H1 (cell line): Measurements from ENCODE around the gene CCDC141. TPM values are rescaled to one million over a fixed set of nuclear protein-coding genes. Genes with fewer than 3 reads are reported as not detected.

Experiments
- CTCF ChIA-PET: fragments of 300-600 bp; sonication (Branson Sonifier 250); formaldehyde crosslinking; loops from one replicate; lab custom pipeline; 2021; ENCODE audit not compliant: partially characterized antibody; lab: Charles Lee
- POLR2A ChIA-PET: fragments of 300-600 bp; sonication (Branson Sonifier 250); formaldehyde crosslinking; loops from one replicate; lab custom pipeline; 2021; ENCODE audit warnings: inconsistent platforms; ENCODE audit not compliant: partially characterized antibody; lab: Charles Lee
- DNase-seq, 2 experiments: peaks; one replicate each; pipeline versions ENCODE4 v3.0.0 to v3.0.0-alpha.2; 2010 to 2022; ENCODE audit warnings: low spot score in 2 of 2, low read depth in 1 of 2, mixed read lengths in 1 of 2
- FAIRE-seq: peaks from 2 replicates; lab custom pipeline; 2011; peaks lifted over from hg19 to GRCh38; lab: Jason Lieb, UNC
- H2AFZ ChIP-seq: 2 replicates; pipeline ENCODE4 v1.8.1; 2012; ENCODE audit warnings: low read length, inconsistent platforms
- H2AK5ac ChIP-seq: 2 replicates; pipeline ENCODE4 v1.6.1; 2013; ENCODE audit warnings: low read depth, low read length
- H2BK120ac ChIP-seq: replicated peaks from 2 replicates; pipeline ENCODE3; 2013; ENCODE audit warnings: low read depth, low read length, inconsistent platforms
- H2BK12ac ChIP-seq: 2 replicates; pipeline ENCODE4 v1.6.1; 2013; ENCODE audit warnings: low read depth, low read length
- H2BK15ac ChIP-seq: 2 replicates; pipeline ENCODE4 v1.6.1; 2013; ENCODE audit warnings: low read length
- H2BK20ac ChIP-seq: 2 replicates; pipeline ENCODE4 v1.6.1; 2013; ENCODE audit warnings: low read length
- H2BK5ac ChIP-seq: 2 replicates; pipeline ENCODE4 v1.6.1; 2013; ENCODE audit warnings: low read depth, low read length
- H3K14ac ChIP-seq: 2 replicates; pipeline ENCODE4 v1.6.1; 2013; ENCODE audit warnings: inconsistent platforms; ENCODE audit not compliant: insufficient read length
- H3K18ac ChIP-seq: 2 replicates; pipeline ENCODE4 v1.6.1; 2013; ENCODE audit warnings: low read length; ENCODE audit errors: extremely low read depth
- H3K23ac ChIP-seq: 2 replicates; pipeline ENCODE4 v1.6.1; 2013; ENCODE audit warnings: inconsistent platforms; ENCODE audit not compliant: insufficient read length
- H3K23me2 ChIP-seq: 2 replicates; pipeline ENCODE4 v1.6.1; 2013; ENCODE audit warnings: low read depth, low read length
- H3K27ac ChIP-seq: 2 replicates; pipeline ENCODE4 v1.6.1; 2011; ENCODE audit warnings: low read depth, low read length, inconsistent platforms
- H3K27me3 ChIP-seq, 4 experiments: replicated peaks in 1 of 4; 1 replicate in 1 of 4; 2 replicates in 3 of 4; pipeline versions ENCODE4 v1.6.1 to v1.8.1; 2011 to 2013; ENCODE audit warnings: low read length in 3 of 4, mild to moderate bottlenecking in 3 of 4, inconsistent platforms in 2 of 4, mixed read lengths in 2 of 4, moderate library complexity in 1 of 4; ENCODE audit not compliant: control insufficient read depth in 3 of 4, insufficient read depth in 3 of 4; ENCODE audit errors: extremely low read depth in 1 of 4
- H3K36me3 ChIP-seq, 4 experiments: 2 replicates each; pipeline versions ENCODE4 v1.6.1 to v1.8.1; 2011 to 2013; ENCODE audit warnings: mild to moderate bottlenecking in 4 of 4, low read length in 3 of 4, moderate library complexity in 2 of 4, control low read depth in 1 of 4, inconsistent platforms in 1 of 4; ENCODE audit not compliant: insufficient read depth in 4 of 4, control insufficient read depth in 2 of 4
- H3K4ac ChIP-seq: replicated peaks from 2 replicates; pipeline ENCODE3; 2013; ENCODE audit warnings: low read length, low read depth, mixed read lengths, inconsistent platforms; ENCODE audit not compliant: insufficient read length
- H3K4me1 ChIP-seq, 4 experiments: replicated peaks in 1 of 4; 1 replicate in 1 of 4; 2 replicates in 3 of 4; pipeline versions ENCODE4 v1.6.1 to v1.8.1; 2011 to 2013; ENCODE audit warnings: low read length in 3 of 4, inconsistent platforms in 2 of 4, mixed read lengths in 1 of 4; ENCODE audit not compliant: insufficient read depth in 4 of 4, control insufficient read depth in 3 of 4
- H3K4me2 ChIP-seq, 2 experiments: 2 replicates each; pipeline versions ENCODE4 v1.6.1 to v1.8.1; 2011 to 2013; ENCODE audit warnings: low read depth in 2 of 2, low read length in 2 of 2, control low read depth in 1 of 2, inconsistent platforms in 1 of 2, mild to moderate bottlenecking in 1 of 2; ENCODE audit not compliant: insufficient read depth in 1 of 2
- H3K4me3 ChIP-seq, 4 experiments: fragments of 200-600, 300-600 bp in 1 of 4; sonication (generic), shearing (Covaris generic), sonication (Bioruptor Twin) in 1 of 4; 2 replicates each; pipeline versions ENCODE4 v1.5.1 to v1.8.1; 2011 to 2016; ENCODE audit warnings: low read length in 4 of 4, low read depth in 3 of 4, control low read depth in 2 of 4, inconsistent platforms in 2 of 4, mild to moderate bottlenecking in 2 of 4, mixed read lengths in 1 of 4, moderate library complexity in 1 of 4; ENCODE audit not compliant: insufficient read depth in 2 of 4; ENCODE audit errors: extremely low read depth in 1 of 4
- H3K56ac ChIP-seq: replicated peaks from 2 replicates; pipeline ENCODE3; 2013; ENCODE audit warnings: low read depth, mild to moderate bottlenecking, mixed read lengths, low read length, inconsistent platforms; ENCODE audit not compliant: insufficient read length
- H3K79me1 ChIP-seq: 2 replicates; pipeline ENCODE4 v1.6.1; 2013; ENCODE audit warnings: low read depth, low read length, control low read depth
- H3K79me2 ChIP-seq, 2 experiments: 2 replicates each; pipeline versions ENCODE4 v1.6.1 to v1.8.1; 2012 to 2013; ENCODE audit warnings: low read length in 2 of 2, mild to moderate bottlenecking in 2 of 2, inconsistent platforms in 1 of 2; ENCODE audit not compliant: insufficient read depth in 2 of 2, control insufficient read depth in 1 of 2
- H3K9ac ChIP-seq, 4 experiments: replicated peaks in 1 of 4; 1 replicate in 1 of 4; 2 replicates in 3 of 4; pipeline versions ENCODE4 v1.6.1 to v1.8.1; 2011 to 2013; ENCODE audit warnings: low read depth in 3 of 4, low read length in 3 of 4, control low read depth in 2 of 4, mild to moderate bottlenecking in 2 of 4, moderate library complexity in 2 of 4, inconsistent platforms in 1 of 4; ENCODE audit errors: extremely low read depth in 1 of 4
- H3K9me3 ChIP-seq, 2 experiments: 2 replicates each; pipeline versions ENCODE4 v1.6.1 to v1.8.1; 2012 to 2013; ENCODE audit warnings: mild to moderate bottlenecking in 2 of 2, moderate library complexity in 2 of 2, control low read depth in 1 of 2, inconsistent platforms in 1 of 2, low read depth in 1 of 2, low read length in 1 of 2, mixed read lengths in 1 of 2; ENCODE audit not compliant: insufficient read depth in 2 of 2
- H4K20me1 ChIP-seq, 2 experiments: replicated peaks in 1 of 2; 2 replicates each; pipeline versions ENCODE3 to v1.8.1; 2011 to 2013; ENCODE audit warnings: inconsistent platforms in 2 of 2, low read length in 2 of 2, mild to moderate bottlenecking in 1 of 2; ENCODE audit not compliant: insufficient read depth in 2 of 2, control insufficient read depth in 1 of 2
- H4K5ac ChIP-seq: 2 replicates; pipeline ENCODE4 v1.6.1; 2013; ENCODE audit warnings: low read length, low read depth, mixed read lengths, inconsistent platforms; ENCODE audit not compliant: insufficient read length
- H4K8ac ChIP-seq: 2 replicates; pipeline ENCODE4 v1.8.0; 2013; ENCODE audit warnings: mild to moderate bottlenecking, moderate library complexity, low read length, inconsistent platforms; ENCODE audit not compliant: insufficient read depth; ENCODE audit errors: extremely low read depth
- H4K91ac ChIP-seq: replicated peaks from 2 replicates; pipeline ENCODE3; 2013; ENCODE audit warnings: low read length, mixed read lengths, inconsistent platforms; ENCODE audit not compliant: insufficient read length
- CBX8 ChIP-seq: fragments of 300-800, 300-1000 bp; sonication (generic); IDR thresholded peaks from 2 replicates; pipeline ENCODE4 v1.7.1; 2016; ENCODE audit warnings: low read depth, low read length, borderline replicate concordance
- SIX5 ChIP-seq: IDR thresholded peaks from 2 replicates; pipeline ENCODE4 v1.6.1; 2011; ENCODE audit warnings: mild to moderate bottlenecking, low read depth, low read length
- WGBS, 2 experiments: shearing (Covaris generic) in 1 of 2; methylation state at CpG; one replicate each; pipeline versions ENCODE4 v1.1.6 to v1.1.7; 2013 to 2015; ENCODE audit warnings: low lambda C conversion rate in 2 of 2, mixed read lengths in 2 of 2, inconsistent platforms in 1 of 2, low coverage in 1 of 2, missing lambda C conversion rate in 1 of 2; ENCODE audit not compliant: insufficient replicate concordance in 2 of 2, insufficient coverage in 1 of 2, insufficient read length in 1 of 2; ENCODE audit errors: extremely low coverage in 1 of 2, missing lambda C conversion rate in 1 of 2; 5-methylcytosine and 5-hydroxymethylcytosine counted together
- polyA plus RNA-seq, 7 experiments: library from polyadenylated mRNA; depleted of rRNA in 3 of 7; stranded (reverse) in 5 of 7; unstranded in 2 of 7; fragments of >200 nt in 5 of 7; fragments of 200-250 nt in 2 of 7; gene quantifications; 1 replicate in 5 of 7; 2 replicates in 1 of 7; 4 replicates in 1 of 7; pipeline versions ENCODE4 v1.2.1 to v1.2.3, GENCODE V29; 2011 to 2013; ENCODE audit warnings: missing spikeins in 2 of 7, mixed read lengths in 2 of 7
- total RNA-seq: library from RNA; stranded (reverse); fragmentation: NEBNext Ultra II Directional; extraction: Animal tissue kit (Norgen Biotek cat#: 25700); gene quantifications from 2 replicates; pipeline ENCODE4 v1.2.1, GENCODE V29; 2021

CCDC141 gene
- total and polyA plus RNA-seq, 2 of the 8 experiments (the other 6 are each of a cell fraction or from before 2014, with no cell fraction given): 0.56 to 21.6 TPM

GRCh38 chr2:178871536-178871935, 178.4 kb downstream of the CCDC141 start:
- H3K4ac ChIP-seq: no peak overlapping the region
- H3K79me1 ChIP-seq: no peaks in the 10 kb centered on the region
- no peak overlapping the region for H2AK5ac ChIP-seq
- H2BK12ac ChIP-seq: no peak overlapping the region
- H3K4me2 ChIP-seq: no peak overlapping the region
- no peak for TF ChIP-seq CBX8
- no peak for TF ChIP-seq SIX5
- H2BK15ac ChIP-seq: no peak overlapping the region
- H4K8ac ChIP-seq: no peak overlapping the region
- H3K27me3 ChIP-seq: no peaks in the 10 kb centered on the region
- ChIA-PET CTCF (interaction anchor here (0.6 to 0.7 kb wide), 2 partner anchors 16 to 127 kb away, joined by 3 read pairs; no protein-coding TSS in a partner anchor), POLR2A (no interaction called here)
- H4K91ac ChIP-seq: no peak overlapping the region
- no peaks in the 10 kb centered on the region for H3K36me3 ChIP-seq
- H4K5ac ChIP-seq: no peak overlapping the region
- H3K27ac ChIP-seq: no peak overlapping the region
- no peaks in the 10 kb centered on the region for H3K79me2 ChIP-seq
- no peaks in the 10 kb centered on the region for H3K23me2 ChIP-seq
- no peaks in the 10 kb centered on the region for H3K9me3 ChIP-seq
- H2BK120ac ChIP-seq: no peak overlapping the region
- H3K14ac ChIP-seq: no peak overlapping the region
- no peak overlapping the region for H3K18ac ChIP-seq
- no peak overlapping the region for H2BK20ac ChIP-seq
- H3K4me1 ChIP-seq: peaks cover 0 to 3% (median 0%) of the 10 kb centered on the region in 4 experiments; a peak in 1 of 7 replicates
- H2BK5ac ChIP-seq: no peak overlapping the region
- WGBS, 2 experiments: 90% methylated on average over 1 of the region's 1 CpG; no CpG with 5 or more reads in 1 of the 2 experiments
- FAIRE-seq (no peak), DNase-seq (no peak)
- H3K56ac ChIP-seq: no peak overlapping the region
- no peak overlapping the region for H3K23ac ChIP-seq
- H3K9ac ChIP-seq: no peak overlapping the region
- no peak overlapping the region for H3K4me3 ChIP-seq
- 0 out of 2 replicates have a peak overlapping the region, but pooled peaks have one; percentile 18 for H2AFZ ChIP-seq
- H4K20me1 ChIP-seq: no peaks in the 10 kb centered on the region
